GM13976 (cell line): ENCODE data around the gene MYL9.

Source experiments
- DNase-seq: peaks from one replicate; pipeline ENCODE4 v3.0.0; 2012; ENCODE audit warnings: low spot score
- in situ Hi-C: fragments of 300-500 bp; cut with MboI; formaldehyde crosslinking; loops from one replicate; pipeline ENCODE4 v1.12.0; 2022; ENCODE audit warnings: low sequenced_read_pairs, mixed read lengths, inconsistent platforms; ENCODE audit not compliant: unreplicated experiment
- TF ChIP-seq, protein P1 (sequence below): IDR thresholded peaks from 2 replicates; pipeline ENCODE4 v1.5.1; 2012; ENCODE audit warnings: borderline replicate concordance, mild to moderate bottlenecking; ENCODE audit not compliant: insufficient read depth; ENCODE audit errors: extremely low read depth, missing control alignments, control extremely low read depth

Gene MYL9

DNA sequence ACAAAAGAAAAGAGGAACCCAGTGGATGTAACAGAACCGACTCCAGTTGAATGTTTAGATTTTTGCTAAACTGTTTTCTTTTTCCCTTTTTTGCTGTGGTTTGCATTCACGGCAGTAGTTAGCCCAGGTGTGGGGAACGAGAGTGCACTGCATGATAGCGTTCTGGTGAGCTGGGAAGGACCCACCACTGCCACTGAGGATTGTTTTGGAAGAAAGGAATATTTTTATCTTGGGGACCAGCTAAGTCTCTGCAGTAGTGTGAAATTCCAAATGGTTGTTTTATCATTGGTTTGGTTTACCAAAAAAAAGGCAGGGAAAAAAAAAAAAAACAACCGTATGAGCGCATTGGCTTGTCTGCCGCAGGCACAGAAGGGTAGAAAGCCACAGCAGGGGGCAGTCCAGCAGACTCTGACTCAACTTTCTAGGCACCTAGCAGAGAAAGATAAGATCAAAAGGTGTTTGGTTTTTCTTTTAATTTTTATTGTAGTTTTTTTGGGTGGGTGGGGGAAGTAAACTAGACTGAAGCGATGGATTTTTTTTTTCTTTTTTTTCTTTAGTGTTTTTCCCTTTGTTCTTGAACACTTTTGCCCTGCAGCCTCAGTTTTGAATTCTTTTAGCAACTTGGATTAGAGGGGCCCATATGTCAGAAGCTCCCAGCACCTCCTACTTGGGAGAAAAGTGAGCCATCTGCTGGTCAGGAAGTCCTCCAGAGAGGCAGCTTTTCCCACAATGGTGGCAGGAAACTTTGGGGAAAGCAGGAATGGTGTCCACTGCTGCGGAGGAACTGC lies 50.7 kb downstream of the MYL9 start:
- in situ Hi-C loops, result no loop called here
- DNase-seq, result no peak
- TF ChIP-seq, protein P1, sequence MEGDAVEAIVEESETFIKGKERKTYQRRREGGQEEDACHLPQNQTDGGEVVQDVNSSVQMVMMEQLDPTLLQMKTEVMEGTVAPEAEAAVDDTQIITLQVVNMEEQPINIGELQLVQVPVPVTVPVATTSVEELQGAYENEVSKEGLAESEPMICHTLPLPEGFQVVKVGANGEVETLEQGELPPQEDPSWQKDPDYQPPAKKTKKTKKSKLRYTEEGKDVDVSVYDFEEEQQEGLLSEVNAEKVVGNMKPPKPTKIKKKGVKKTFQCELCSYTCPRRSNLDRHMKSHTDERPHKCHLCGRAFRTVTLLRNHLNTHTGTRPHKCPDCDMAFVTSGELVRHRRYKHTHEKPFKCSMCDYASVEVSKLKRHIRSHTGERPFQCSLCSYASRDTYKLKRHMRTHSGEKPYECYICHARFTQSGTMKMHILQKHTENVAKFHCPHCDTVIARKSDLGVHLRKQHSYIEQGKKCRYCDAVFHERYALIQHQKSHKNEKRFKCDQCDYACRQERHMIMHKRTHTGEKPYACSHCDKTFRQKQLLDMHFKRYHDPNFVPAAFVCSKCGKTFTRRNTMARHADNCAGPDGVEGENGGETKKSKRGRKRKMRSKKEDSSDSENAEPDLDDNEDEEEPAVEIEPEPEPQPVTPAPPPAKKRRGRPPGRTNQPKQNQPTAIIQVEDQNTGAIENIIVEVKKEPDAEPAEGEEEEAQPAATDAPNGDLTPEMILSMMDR, result peak; percentile 49

DNA sequence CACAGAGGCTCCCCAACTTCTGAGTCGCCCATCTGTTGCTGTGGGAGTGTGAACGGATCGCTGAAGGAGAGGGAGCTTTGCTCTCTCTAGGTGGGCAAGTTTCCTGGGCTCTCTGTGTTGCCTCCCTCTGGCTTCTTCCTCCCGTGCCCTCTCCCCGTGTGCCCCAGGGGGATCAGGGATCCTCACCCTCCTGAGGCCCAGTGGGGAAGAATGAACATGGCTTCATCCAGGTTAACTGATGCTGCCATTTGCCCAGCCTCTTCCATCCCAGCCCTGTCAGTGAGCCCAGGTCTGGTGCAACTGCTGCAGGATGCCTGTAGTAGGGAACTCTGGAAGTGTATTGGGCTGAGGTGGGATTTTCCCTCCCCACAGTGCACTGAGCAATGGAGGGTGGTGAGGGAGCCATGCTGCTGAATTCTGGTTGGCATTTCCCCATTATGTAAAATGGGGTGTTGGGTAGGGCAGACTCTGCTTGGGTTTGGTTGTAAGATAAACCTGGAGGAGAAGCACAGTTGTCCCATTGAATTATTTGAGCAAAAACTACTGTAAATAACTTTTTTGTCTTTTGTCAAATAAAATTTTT lies 52.1 kb downstream of the MYL9 start:
- TF ChIP-seq, protein P1, result no peak
- in situ Hi-C loops, result no loop called here
- no peak for DNase-seq

DNA sequence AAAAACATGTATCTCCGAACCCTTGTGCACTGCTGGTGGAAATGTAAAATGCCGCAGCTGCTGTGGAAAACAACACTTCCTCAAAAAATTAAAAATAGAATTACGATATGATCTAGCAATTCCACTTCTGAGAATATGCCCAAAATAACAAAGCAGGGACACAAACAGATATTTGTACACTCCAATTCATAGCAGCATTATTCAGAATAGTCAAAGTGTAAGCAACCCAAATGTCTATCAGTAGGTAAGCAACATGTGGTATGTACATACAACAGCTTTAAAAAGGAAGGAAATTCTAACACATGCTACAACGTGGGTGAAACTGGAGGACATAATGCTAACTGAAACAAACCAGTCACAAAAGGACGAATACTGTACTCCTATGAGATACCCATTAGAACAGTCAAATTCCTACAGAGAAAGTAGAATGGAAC lies 58.6 kb downstream of the MYL9 start:
- in situ Hi-C loops, result no loop called here
- DNase-seq, result no peak
- TF ChIP-seq, protein P1, result no peak
